GM13976 (cell line): ENCODE measurements around the gene RARRES2.

Experiments
- DNase-seq: peaks from one replicate; pipeline ENCODE4 v3.0.0; 2012; ENCODE audit warnings: low spot score
- in situ Hi-C: fragments of 300-500 bp; cut with MboI; formaldehyde crosslinking; loops from one replicate; pipeline ENCODE4 v1.12.0; 2022; ENCODE audit warnings: low sequenced_read_pairs, mixed read lengths, inconsistent platforms; ENCODE audit not compliant: unreplicated experiment
- TF ChIP-seq, protein P1 (sequence below): IDR thresholded peaks from 2 replicates; pipeline ENCODE4 v1.5.1; 2012; ENCODE audit warnings: borderline replicate concordance, mild to moderate bottlenecking; ENCODE audit not compliant: insufficient read depth; ENCODE audit errors: extremely low read depth, missing control alignments, control extremely low read depth

RARRES2 gene

DNA sequence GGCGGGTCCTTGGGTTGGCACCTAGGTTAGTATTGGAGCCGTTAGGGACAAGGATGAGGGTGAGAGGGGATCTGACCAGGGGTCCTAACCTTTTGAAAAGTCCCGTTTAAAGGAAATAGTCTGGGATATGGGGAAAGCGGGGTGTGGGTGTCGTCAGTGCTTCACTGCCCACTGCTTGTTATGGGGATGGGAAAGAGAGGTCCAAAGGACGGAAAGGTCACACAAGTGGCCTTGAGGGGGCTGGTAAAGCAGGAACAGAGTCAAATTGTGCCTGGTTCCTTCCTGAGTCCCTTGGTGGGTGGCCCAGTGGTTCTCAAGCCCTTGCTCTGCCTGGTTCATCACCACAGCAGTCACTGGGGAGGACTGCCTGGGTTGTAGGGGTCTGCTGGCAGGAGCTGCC lies 35.1 kb upstream of the RARRES2 start:
- in situ Hi-C loops = no loop called here
- no peak for DNase-seq
- TF ChIP-seq, protein P1, sequence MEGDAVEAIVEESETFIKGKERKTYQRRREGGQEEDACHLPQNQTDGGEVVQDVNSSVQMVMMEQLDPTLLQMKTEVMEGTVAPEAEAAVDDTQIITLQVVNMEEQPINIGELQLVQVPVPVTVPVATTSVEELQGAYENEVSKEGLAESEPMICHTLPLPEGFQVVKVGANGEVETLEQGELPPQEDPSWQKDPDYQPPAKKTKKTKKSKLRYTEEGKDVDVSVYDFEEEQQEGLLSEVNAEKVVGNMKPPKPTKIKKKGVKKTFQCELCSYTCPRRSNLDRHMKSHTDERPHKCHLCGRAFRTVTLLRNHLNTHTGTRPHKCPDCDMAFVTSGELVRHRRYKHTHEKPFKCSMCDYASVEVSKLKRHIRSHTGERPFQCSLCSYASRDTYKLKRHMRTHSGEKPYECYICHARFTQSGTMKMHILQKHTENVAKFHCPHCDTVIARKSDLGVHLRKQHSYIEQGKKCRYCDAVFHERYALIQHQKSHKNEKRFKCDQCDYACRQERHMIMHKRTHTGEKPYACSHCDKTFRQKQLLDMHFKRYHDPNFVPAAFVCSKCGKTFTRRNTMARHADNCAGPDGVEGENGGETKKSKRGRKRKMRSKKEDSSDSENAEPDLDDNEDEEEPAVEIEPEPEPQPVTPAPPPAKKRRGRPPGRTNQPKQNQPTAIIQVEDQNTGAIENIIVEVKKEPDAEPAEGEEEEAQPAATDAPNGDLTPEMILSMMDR = no peak

DNA sequence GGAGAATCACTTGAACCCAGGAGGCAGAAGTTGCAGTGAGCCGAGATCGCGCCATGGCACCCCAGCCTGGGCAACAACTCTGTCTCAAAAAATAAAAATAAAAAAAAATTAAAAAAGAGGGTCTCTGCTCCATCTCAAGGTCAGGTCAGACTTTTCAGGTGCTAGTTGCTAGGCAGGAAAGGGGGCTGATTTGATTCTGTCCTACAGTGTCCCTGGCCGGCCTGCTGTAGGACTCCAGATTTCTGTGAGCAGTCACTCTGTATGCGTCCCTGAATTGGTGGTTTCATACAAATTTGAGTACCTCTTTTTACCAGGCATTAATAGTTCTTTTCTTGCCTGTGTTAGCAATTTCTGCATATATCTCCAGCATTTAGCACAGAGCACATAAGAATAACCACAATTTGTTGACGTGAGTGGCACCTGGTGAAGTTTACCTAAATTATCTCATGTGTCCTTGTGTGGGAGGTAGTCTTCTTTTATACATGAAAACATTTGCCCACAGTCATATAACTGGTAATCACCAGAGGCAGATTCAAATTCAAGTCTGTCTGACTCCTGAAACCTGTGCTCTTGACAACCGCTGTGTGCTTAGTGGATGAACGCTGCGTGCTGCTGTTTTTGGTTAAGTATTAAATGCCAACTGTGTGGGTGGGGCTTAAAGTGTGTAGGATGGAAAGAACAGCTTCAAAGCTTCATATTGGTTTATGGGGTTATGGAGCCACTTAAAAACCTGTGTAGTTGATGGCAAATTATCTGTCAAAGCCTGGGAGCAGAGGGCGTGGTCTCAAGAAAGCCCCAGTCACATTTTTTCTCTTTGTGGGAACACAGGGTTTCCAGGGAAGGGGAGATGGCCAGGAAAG lies 34.5 kb upstream of the RARRES2 start:
- no peak for DNase-seq
- TF ChIP-seq, protein P1 = no peak
- in situ Hi-C loops = no loop called here

DNA sequence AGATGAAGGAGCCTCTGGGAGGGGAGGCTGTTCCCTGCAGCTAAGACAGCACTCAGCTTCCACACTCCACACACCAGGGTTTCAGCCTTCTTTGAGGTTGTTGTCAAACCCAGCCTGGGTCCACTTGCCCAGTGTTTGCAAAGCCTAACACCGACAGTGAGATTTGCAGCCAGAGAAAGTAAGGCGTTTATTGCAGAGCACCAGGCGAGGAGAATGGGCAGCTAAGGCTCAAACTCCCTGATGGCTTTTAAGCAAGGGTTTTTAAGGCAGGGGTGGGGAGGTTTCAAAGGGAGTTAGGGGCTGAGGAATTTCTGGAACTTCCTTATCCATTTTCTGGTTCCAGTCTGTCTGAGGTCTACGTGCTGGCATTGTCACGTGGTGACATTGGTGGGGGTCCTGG lies 33.0 kb upstream of the RARRES2 start:
- DNase-seq = no peak
- in situ Hi-C loops = no loop called here
- TF ChIP-seq, protein P1 = no peak

DNA sequence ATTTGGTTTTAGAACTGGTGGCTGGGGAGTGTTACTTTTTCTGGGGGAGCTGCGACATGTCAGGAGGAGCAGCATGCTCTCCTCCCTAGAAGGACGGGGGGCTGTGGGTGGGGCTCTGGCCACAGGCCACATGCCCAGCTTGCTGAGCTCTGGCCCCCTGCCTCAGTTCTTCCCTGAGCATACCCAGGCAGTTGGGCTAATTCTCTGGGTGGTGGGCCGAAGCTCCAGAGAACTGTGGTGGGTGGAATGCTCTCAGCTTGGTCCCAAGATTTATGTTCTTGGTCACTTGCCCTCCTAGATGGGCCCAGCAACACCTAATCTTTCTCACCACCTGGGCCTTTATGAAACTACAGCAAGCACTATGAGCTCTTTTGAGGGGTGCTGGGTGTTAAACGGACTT lies 32.6 kb upstream of the RARRES2 start:
- in situ Hi-C loops = no loop called here
- TF ChIP-seq, protein P1 = no peak

DNA sequence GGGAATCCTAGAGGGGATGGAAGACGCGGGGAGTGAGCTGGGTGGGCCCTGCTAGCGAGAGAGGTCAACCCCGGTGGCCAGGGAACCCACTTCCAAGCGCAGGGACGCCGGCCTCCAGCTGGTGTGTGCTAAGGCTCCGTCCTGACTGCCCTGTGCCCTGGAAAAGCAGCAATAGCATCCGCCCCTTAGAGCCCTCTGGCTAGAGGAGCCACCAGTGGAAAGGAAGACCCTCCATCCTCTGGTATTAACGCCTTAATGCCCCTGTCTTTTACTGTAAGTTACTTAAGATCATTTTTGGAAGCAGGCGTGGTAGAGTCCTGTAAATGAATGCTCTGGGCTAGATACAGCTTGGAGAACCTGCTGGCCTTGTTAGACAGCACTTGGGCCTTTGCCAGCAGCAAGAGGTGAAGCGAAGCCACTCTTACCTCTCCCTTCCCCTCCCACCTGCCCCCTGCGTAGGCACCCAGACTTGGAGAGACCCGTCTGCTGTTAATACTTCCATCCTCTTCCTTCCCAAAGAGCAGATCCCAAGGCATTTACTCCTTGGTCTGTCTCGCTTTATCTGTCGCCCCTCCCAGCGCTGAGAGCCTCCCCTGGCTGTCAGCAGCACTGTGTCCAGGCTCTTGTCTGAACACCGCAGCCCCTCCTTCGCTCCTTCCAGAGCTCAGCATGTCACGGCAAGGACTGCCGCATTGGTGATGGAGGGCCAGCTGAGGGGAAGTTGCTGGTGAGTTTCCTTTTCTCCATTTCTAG lies 31.8 kb upstream of the RARRES2 start:
- TF ChIP-seq, protein P1 = no peak
- DNase-seq = no peak
- in situ Hi-C loops = no loop called here

More for the DNA sequence above, 32.6 kb upstream of the RARRES2 start:
- DNase-seq = no peak

DNA sequence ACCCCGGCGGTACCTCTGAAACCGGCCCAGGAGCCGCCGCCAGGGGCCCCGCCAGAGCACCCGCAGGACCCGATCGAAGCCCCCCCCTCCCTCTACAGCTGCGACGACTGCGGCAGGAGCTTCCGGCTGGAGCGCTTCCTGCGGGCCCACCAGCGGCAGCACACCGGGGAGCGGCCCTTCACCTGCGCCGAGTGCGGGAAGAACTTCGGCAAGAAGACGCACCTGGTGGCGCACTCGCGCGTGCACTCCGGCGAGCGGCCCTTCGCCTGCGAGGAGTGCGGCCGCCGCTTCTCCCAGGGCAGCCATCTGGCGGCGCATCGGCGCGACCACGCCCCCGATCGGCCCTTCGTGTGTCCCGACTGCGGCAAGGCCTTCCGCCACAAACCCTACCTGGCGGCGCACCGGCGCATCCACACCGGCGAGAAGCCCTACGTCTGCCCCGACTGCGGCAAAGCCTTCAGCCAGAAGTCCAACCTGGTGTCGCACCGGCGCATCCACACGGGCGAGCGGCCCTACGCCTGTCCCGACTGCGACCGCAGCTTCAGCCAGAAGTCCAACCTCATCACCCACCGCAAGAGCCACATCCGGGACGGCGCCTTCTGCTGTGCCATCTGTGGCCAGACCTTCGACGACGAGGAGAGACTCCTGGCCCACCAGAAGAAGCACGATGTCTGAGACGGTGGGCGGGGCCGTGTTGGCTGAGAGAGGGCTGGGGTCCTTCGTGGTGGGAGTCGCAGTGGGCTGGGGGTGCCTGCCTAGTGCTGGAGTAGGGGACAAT lies 31.0 kb upstream of the RARRES2 start:
- DNase-seq = no peak
- TF ChIP-seq, protein P1 = no peak
- in situ Hi-C loops = no loop called here
